ENCODE measurements around the gene ANXA2R. TPM values are rescaled to one million over a fixed set of nuclear protein-coding genes. Genes with fewer than 3 reads are reported as not detected.

ANXA2R gene
- total and polyA plus RNA-seq, 9 of the 15 experiments (the other 6 are each of a cell fraction or from before 2014, with no cell fraction given): 2.1 to 4.8 (median 3.4) TPM

DNA sequence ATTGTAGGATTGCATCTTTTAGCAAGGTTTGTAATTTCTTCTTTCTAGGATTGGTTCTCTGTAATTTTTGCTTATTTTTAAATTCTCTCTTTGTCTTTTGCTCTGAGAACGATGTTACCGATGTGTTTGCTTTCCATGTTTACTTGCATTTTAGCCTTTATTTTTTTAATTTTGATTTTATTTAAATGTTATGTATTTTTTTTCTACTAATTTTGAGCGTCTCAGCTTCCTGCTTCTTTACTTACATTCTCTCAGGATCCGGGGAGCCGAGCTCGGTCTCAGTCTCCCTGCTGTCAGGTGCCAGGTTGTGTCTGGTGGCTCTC lies 20.9 kb downstream of the ANXA2R start:
- Histone ChIP-seq H3K36me3 (ENCODE audit: control insufficient read depth, insufficient read depth, low read length) (no peaks in the 10 kb centered on the region), H3K27me3 (ENCODE audit: control insufficient read depth in 2 of 2, insufficient read depth in 2 of 2, low read length in 2 of 2) (no peaks in the 10 kb centered on the region), H3K4me1 (replicated peaks in 1 of 2; ENCODE audit: control insufficient read depth in 2 of 2, insufficient read depth in 2 of 2, low read length in 2 of 2) (peaks cover 0 to 5% of the 10 kb centered on the region in 2 experiments; a peak in 2 of 5 replicates), H3K9me1 (ENCODE audit: control insufficient read depth, insufficient read depth, low read length) (no peaks in the 10 kb centered on the region), H3K9ac (ENCODE audit: insufficient read depth in 1 of 2, low read depth in 2 of 2, low read length in 2 of 2) (no peak overlapping the region), H3K9me3 (replicated peaks; ENCODE audit: control insufficient read depth, insufficient read depth, low read depth, low read length) (peaks cover 12% of the 10 kb centered on the region), H2AFZ (ENCODE audit: low read depth, low read length) (no peak overlapping the region), H3K27ac (ENCODE audit: extremely low read depth, low read depth, low read length) (no peak overlapping the region), H3K4me2 (ENCODE audit: insufficient read depth, low read length) (no peak overlapping the region), H3K4me3 (no peak overlapping the region), H4K20me1 (replicated peaks; ENCODE audit: control insufficient read depth, insufficient read depth, low read length) (no peaks in the 10 kb centered on the region), H3K79me2 (ENCODE audit: control insufficient read depth, insufficient read depth, low read length) (no peaks in the 10 kb centered on the region)
- no TSS peak for BruUV-seq (replicated peaks)
- in situ Hi-C loops (cut with MboI): no loop called here
- TF ChIP-seq TAL1 (IDR thresholded peaks at IDR 0.05): no peak
- no peak for TF ChIP-seq HDAC6 (IDR thresholded peaks at IDR 0.05; ENCODE audit: low read depth, low read length)
- no peak for TF ChIP-seq LCOR (CRISPR knock-in tag; IDR thresholded peaks at IDR 0.05)
- TF ChIP-seq CBX2 (IDR thresholded peaks at IDR 0.05; ENCODE audit: insufficient read depth, low read length, poor library complexity, severe bottlenecking): no peak
- TF ChIP-seq, protein P1, sequence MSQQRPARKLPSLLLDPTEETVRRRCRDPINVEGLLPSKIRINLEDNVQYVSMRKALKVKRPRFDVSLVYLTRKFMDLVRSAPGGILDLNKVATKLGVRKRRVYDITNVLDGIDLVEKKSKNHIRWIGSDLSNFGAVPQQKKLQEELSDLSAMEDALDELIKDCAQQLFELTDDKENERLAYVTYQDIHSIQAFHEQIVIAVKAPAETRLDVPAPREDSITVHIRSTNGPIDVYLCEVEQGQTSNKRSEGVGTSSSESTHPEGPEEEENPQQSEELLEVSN (IDR thresholded peaks at IDR 0.05; ENCODE audit: borderline replicate concordance in 1 of 2, extremely low read depth in 1 of 2, insufficient read depth in 1 of 2, insufficient read length in 1 of 2, low read depth in 1 of 2, low read length in 1 of 2, poor library complexity in 1 of 2, severe bottlenecking in 1 of 2): no peak
- TF ChIP-seq, protein P2, sequence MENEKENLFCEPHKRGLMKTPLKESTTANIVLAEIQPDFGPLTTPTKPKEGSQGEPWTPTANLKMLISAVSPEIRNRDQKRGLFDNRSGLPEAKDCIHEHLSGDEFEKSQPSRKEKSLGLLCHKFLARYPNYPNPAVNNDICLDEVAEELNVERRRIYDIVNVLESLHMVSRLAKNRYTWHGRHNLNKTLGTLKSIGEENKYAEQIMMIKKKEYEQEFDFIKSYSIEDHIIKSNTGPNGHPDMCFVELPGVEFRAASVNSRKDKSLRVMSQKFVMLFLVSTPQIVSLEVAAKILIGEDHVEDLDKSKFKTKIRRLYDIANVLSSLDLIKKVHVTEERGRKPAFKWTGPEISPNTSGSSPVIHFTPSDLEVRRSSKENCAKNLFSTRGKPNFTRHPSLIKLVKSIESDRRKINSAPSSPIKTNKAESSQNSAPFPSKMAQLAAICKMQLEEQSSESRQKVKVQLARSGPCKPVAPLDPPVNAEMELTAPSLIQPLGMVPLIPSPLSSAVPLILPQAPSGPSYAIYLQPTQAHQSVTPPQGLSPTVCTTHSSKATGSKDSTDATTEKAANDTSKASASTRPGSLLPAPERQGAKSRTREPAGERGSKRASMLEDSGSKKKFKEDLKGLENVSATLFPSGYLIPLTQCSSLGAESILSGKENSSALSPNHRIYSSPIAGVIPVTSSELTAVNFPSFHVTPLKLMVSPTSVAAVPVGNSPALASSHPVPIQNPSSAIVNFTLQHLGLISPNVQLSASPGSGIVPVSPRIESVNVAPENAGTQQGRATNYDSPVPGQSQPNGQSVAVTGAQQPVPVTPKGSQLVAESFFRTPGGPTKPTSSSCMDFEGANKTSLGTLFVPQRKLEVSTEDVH (IDR thresholded peaks at IDR 0.05; ENCODE audit: low read depth, partially characterized antibody): no peak
- TF ChIP-seq ZNF778 (CRISPR knock-in tag; IDR thresholded peaks at IDR 0.05): no peak
- TF ChIP-seq CREM (IDR thresholded peaks at IDR 0.05; ENCODE audit: low read depth): no peak
- TF ChIP-seq ZBTB7A (IDR thresholded peaks at IDR 0.05; ENCODE audit: borderline replicate concordance, control insufficient read depth, low read depth, low read length): no peak
- no peak for TF ChIP-seq ZNF766 (CRISPR knock-in tag; conservative IDR thresholded peaks at IDR 0.05)
- TF ChIP-seq, protein P3, sequence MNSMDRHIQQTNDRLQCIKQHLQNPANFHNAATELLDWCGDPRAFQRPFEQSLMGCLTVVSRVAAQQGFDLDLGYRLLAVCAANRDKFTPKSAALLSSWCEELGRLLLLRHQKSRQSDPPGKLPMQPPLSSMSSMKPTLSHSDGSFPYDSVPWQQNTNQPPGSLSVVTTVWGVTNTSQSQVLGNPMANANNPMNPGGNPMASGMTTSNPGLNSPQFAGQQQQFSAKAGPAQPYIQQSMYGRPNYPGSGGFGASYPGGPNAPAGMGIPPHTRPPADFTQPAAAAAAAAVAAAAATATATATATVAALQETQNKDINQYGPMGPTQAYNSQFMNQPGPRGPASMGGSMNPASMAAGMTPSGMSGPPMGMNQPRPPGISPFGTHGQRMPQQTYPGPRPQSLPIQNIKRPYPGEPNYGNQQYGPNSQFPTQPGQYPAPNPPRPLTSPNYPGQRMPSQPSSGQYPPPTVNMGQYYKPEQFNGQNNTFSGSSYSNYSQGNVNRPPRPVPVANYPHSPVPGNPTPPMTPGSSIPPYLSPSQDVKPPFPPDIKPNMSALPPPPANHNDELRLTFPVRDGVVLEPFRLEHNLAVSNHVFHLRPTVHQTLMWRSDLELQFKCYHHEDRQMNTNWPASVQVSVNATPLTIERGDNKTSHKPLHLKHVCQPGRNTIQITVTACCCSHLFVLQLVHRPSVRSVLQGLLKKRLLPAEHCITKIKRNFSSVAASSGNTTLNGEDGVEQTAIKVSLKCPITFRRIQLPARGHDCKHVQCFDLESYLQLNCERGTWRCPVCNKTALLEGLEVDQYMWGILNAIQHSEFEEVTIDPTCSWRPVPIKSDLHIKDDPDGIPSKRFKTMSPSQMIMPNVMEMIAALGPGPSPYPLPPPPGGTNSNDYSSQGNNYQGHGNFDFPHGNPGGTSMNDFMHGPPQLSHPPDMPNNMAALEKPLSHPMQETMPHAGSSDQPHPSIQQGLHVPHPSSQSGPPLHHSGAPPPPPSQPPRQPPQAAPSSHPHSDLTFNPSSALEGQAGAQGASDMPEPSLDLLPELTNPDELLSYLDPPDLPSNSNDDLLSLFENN (IDR thresholded peaks at IDR 0.05; ENCODE audit: low read depth in 2 of 2, low read length in 2 of 2): no peak
- no peak for TF ChIP-seq ZFPM2 (CRISPR knock-in tag; IDR thresholded peaks at IDR 0.05)
- TF ChIP-seq HDAC1 (IDR thresholded peaks at IDR 0.05): no peak
- no peak for TF ChIP-seq ZNF77 (CRISPR knock-in tag; IDR thresholded peaks at IDR 0.05)
- no peak for TF ChIP-seq MAFK (IDR thresholded peaks at IDR 0.05; ENCODE audit: low read length)
- no peak for DNase-seq (ENCODE audit: extremely low read depth in 1 of 4, low spot score in 3 of 4)
- no peak for ATAC-seq
- 94% methylated on average over 6 of the region's 6 CpGs for WGBS (ENCODE audit: insufficient coverage, low coverage, missing lambda C conversion rate)
- FAIRE-seq: no peak
- CTCF ChIA-PET (ENCODE audit: low intra/inter-chr PET ratio): no interaction called here
- POLR2A ChIA-PET: interaction anchor here (0.8 to 3.0 kb wide), 2 partner anchors 10 kb away, joined by 3 to 13 read pairs; no protein-coding TSS in a partner anchor
- intact Hi-C loops (cut with micrococcal nuclease): no loop called here

Measured in K562 (cell line).